Endothelial cell of umbilical vein (primary cell): Measurements from ENCODE around the gene HMGN1. TPM values are rescaled to one million over a fixed set of nuclear protein-coding genes. Genes with fewer than 3 reads are reported as not detected.

Experiments used
- BruUV-seq: library from RNA; stranded (reverse); fragments of 400-500 nt; replicated peaks from 2 replicates; lab custom pipeline; 2021; lab: Mats Ljungman, UMichigan
- CTCF ChIA-PET: fragments of 300-600, 350-600 bp; sonication (Branson Sonifier 250); formaldehyde crosslinking; loops from one replicate; lab custom pipeline; 2021; ENCODE audit warnings: antibody characterized with exemption, inconsistent platforms; lab: Charles Lee
- POLR2A ChIA-PET: fragments of 300-600, 350-600 bp; sonication (Branson Sonifier 250); formaldehyde crosslinking; loops from one replicate; lab custom pipeline; 2021; ENCODE audit warnings: antibody characterized with exemption, inconsistent platforms; lab: Charles Lee
- DNase-seq: peaks from one replicate; pipeline ENCODE4 v3.0.0-alpha.2; 2011; ENCODE audit warnings: low read depth, low spot score
- FAIRE-seq: peaks from 2 replicates; lab custom pipeline; 2011; peaks lifted over from hg19 to GRCh38; lab: Jason Lieb, UNC
- H2AFZ ChIP-seq: 2 replicates; pipeline ENCODE4 v1.6.0; 2012; ENCODE audit warnings: low read depth, low read length, control low read depth, inconsistent platforms
- H3K27ac ChIP-seq: 2 replicates; pipeline ENCODE4 v1.5.1; 2011; ENCODE audit warnings: low read depth, mild to moderate bottlenecking, control low read depth, low read length, moderate library complexity; ENCODE audit not compliant: insufficient read depth
- H3K27me3 ChIP-seq, 2 experiments: 2 replicates each; pipeline versions ENCODE4 v1.6.0 to v1.6.1; 2011; ENCODE audit warnings: low read length in 2 of 2, mixed read lengths in 1 of 2; ENCODE audit not compliant: control insufficient read depth in 2 of 2, insufficient read depth in 2 of 2
- H3K36me3 ChIP-seq, 2 experiments: 2 replicates in 1 of 2; 3 replicates in 1 of 2; pipeline ENCODE4 v1.5.1; 2011; ENCODE audit warnings: low read length in 2 of 2, mild to moderate bottlenecking in 1 of 2, moderate library complexity in 1 of 2; ENCODE audit not compliant: control insufficient read depth in 2 of 2, insufficient read depth in 2 of 2; ENCODE audit errors: extremely low read depth in 1 of 2
- H3K4me1 ChIP-seq: 3 replicates; pipeline ENCODE4 v1.5.1; 2011; ENCODE audit warnings: mild to moderate bottlenecking, low read length; ENCODE audit not compliant: control insufficient read depth, insufficient read depth; ENCODE audit errors: extremely low read depth
- H3K4me2 ChIP-seq: 2 replicates; pipeline ENCODE4 v1.6.1; 2011; ENCODE audit warnings: low read length, control low read depth, mixed read lengths; ENCODE audit not compliant: insufficient read depth
- H3K4me3 ChIP-seq, 3 experiments: fragments of 200-600 bp in 1 of 3; sonication (generic), shearing (Covaris generic) in 1 of 3; replicated peaks in 1 of 3; 2 replicates each; pipeline ENCODE4 v1.5.1; 2011 to 2016; ENCODE audit warnings: control low read depth in 3 of 3, low read length in 3 of 3, mild to moderate bottlenecking in 2 of 3, inconsistent platforms in 1 of 3, low read depth in 1 of 3, moderate library complexity in 1 of 3; ENCODE audit not compliant: insufficient read depth in 1 of 3
- H3K79me2 ChIP-seq: 2 replicates; pipeline ENCODE4 v1.6.0; 2012; ENCODE audit warnings: low read length, inconsistent platforms; ENCODE audit not compliant: control insufficient read depth, insufficient read depth
- H3K9ac ChIP-seq: replicated peaks from 2 replicates; pipeline ENCODE3; 2011; ENCODE audit warnings: low read length, control low read depth; ENCODE audit not compliant: insufficient read depth; ENCODE audit errors: extremely low read depth
- H3K9me1 ChIP-seq: replicated peaks from 3 replicates; pipeline ENCODE4 v1.6.0; 2011; ENCODE audit warnings: mild to moderate bottlenecking, low read length; ENCODE audit not compliant: control insufficient read depth, insufficient read depth; ENCODE audit errors: extremely low read depth
- H3K9me3 ChIP-seq: replicated peaks from 2 replicates; pipeline ENCODE4 v1.5.1; 2012; ENCODE audit warnings: low read length, inconsistent platforms; ENCODE audit not compliant: control insufficient read depth, insufficient read depth
- H4K20me1 ChIP-seq: replicated peaks from 2 replicates; pipeline ENCODE3; 2011; ENCODE audit warnings: mild to moderate bottlenecking, low read length; ENCODE audit not compliant: control insufficient read depth, insufficient read depth; ENCODE audit errors: extremely low read depth
- EZH2 ChIP-seq: IDR thresholded peaks from 2 replicates; pipeline ENCODE4 v1.6.1; 2012; ENCODE audit warnings: borderline replicate concordance, low read depth, mild to moderate bottlenecking, moderate library complexity, low read length, inconsistent platforms; ENCODE audit not compliant: severe bottlenecking
- FOS ChIP-seq: IDR thresholded peaks from 2 replicates; pipeline ENCODE4 v1.6.1; 2011; ENCODE audit warnings: mild to moderate bottlenecking, low read length, moderate library complexity, borderline replicate concordance; ENCODE audit not compliant: insufficient read depth
- MYC ChIP-seq: IDR thresholded peaks from one replicate; pipeline ENCODE4 v1.6.1; 2011; ENCODE audit warnings: mild to moderate bottlenecking, low read depth, low read length
- POLR2AphosphoS5 ChIP-seq: IDR thresholded peaks from 2 replicates; pipeline ENCODE4 v1.6.1; 2012; ENCODE audit warnings: low read depth, mild to moderate bottlenecking, control low read depth, low read length, moderate library complexity; ENCODE audit not compliant: insufficient read depth
- dilution Hi-C: fragments of 300-500 bp; cut with MboI; formaldehyde crosslinking; loops from one replicate; pipeline ENCODE4 v1.15.0; 2019; ENCODE audit warnings: low sequenced_read_pairs; ENCODE audit not compliant: extremely low pct_ligation_motif_present
- intact Hi-C: fragments of 100-400 bp; cut with micrococcal nuclease; formaldehyde crosslinking; loops from one replicate; pipeline ENCODE4 v1.10.0; 2022
- polyA plus RNA-seq, 4 experiments: library from polyadenylated mRNA; depleted of rRNA in 3 of 4; stranded (reverse) in 3 of 4; unstranded in 1 of 4; fragments of >200 nt; gene quantifications; 2 replicates each; pipeline versions ENCODE4 v1.2.1 to v1.2.3, GENCODE V29; 2011 to 2012; ENCODE audit warnings: missing spikeins in 1 of 4
- total RNA-seq: library from RNA; stranded (reverse); gene quantifications from 2 replicates; pipeline ENCODE4 v1.2.3, GENCODE V29; 2021
- TF ChIP-seq, protein P1 (sequence below): IDR thresholded peaks from 2 replicates; pipeline ENCODE4 v1.6.1; 2011; ENCODE audit not compliant: insufficient read depth, insufficient read length
- TF ChIP-seq, protein P2 (sequence below), 2 donors: IDR thresholded peaks; 1 replicate in 1 of 2; 2 replicates in 1 of 2; pipeline ENCODE4 v1.5.1; 2011; ENCODE audit warnings: low read length in 2 of 2, mild to moderate bottlenecking in 2 of 2, moderate library complexity in 2 of 2, control low read depth in 1 of 2, inconsistent platforms in 1 of 2, low read depth in 1 of 2; ENCODE audit not compliant: insufficient read depth in 1 of 2; ENCODE audit errors: extremely low read depth in 1 of 2

Gene HMGN1
- total and polyA plus RNA-seq, 2 donors (not counting 3 experiments of a cell fraction or from before 2014, with no cell fraction given): 162 to 360 TPM

DNA sequence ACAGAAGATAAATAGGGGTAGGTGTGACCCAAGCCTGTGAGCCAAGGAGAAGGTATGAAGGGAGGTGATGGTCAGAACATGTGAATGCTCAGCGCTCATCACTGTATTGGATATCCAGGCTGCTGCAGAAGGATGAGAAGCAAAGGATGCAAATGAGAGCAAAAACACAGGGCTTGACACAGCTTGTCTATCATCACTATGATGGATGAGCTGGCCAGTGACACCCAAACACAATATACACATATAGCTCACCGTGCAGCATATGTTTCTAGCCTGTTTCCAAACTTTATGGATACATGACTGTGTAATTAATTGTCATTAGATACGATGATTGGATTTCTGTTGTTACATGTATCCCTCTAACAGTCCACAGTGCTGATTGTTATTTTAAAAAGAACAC lies 13.8 kb upstream of the HMGN1 start:
- DNase-seq (no peak), FAIRE-seq (no peak)
- no peaks in the 10 kb centered on the region for H3K36me3 ChIP-seq
- BruUV-seq: no TSS peak
- H3K9me3 ChIP-seq: no peaks in the 10 kb centered on the region
- no peak overlapping the region for H3K4me3 ChIP-seq
- intact Hi-C loops (no loop called here), dilution Hi-C loops (no loop called here)
- no peak overlapping the region for H3K4me2 ChIP-seq
- POLR2A ChIA-PET: no interaction called here
- H2AFZ ChIP-seq: no peak overlapping the region
- H3K79me2 ChIP-seq: no peaks in the 10 kb centered on the region
- no peaks in the 10 kb centered on the region for H3K9me1 ChIP-seq
- H3K4me1 ChIP-seq: no peaks in the 10 kb centered on the region
- H3K9ac ChIP-seq: no peak overlapping the region
- H3K27me3 ChIP-seq: peaks cover 3 to 8% of the 10 kb centered on the region in 2 experiments
- H3K27ac ChIP-seq: no peak overlapping the region
- H4K20me1 ChIP-seq: no peaks in the 10 kb centered on the region
- CTCF ChIA-PET: interaction anchor here (0.6 kb wide), 1 partner anchor 34 kb away, joined by 3 read pairs; no protein-coding TSS in a partner anchor
- no peak for TF ChIP-seq FOS
- TF ChIP-seq POLR2AphosphoS5: no peak
- TF ChIP-seq MYC: no peak
- TF ChIP-seq, protein P1, sequence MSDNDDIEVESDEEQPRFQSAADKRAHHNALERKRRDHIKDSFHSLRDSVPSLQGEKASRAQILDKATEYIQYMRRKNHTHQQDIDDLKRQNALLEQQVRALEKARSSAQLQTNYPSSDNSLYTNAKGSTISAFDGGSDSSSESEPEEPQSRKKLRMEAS: no peak
- no peak for TF ChIP-seq EZH2

DNA sequence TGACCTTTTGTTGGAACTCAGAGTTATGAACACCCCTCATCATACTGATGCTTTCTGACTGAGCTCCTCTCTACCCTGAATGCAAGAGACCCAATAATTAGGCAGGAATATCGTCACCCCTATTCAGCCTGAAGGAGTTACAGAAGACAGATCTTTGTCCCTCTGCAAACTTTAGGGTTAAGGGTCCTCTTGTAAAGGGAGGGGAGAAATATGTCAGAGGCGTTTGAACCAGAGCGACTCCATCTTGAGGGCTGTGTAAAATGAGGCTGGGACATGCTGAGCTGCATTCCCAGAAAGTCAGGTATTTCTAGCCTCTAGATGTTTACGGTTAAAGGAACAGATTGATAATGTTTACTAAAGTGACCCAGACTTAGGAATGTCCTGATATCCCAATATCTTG lies 10.5 kb upstream of the HMGN1 start:
- TF ChIP-seq, protein P2, sequence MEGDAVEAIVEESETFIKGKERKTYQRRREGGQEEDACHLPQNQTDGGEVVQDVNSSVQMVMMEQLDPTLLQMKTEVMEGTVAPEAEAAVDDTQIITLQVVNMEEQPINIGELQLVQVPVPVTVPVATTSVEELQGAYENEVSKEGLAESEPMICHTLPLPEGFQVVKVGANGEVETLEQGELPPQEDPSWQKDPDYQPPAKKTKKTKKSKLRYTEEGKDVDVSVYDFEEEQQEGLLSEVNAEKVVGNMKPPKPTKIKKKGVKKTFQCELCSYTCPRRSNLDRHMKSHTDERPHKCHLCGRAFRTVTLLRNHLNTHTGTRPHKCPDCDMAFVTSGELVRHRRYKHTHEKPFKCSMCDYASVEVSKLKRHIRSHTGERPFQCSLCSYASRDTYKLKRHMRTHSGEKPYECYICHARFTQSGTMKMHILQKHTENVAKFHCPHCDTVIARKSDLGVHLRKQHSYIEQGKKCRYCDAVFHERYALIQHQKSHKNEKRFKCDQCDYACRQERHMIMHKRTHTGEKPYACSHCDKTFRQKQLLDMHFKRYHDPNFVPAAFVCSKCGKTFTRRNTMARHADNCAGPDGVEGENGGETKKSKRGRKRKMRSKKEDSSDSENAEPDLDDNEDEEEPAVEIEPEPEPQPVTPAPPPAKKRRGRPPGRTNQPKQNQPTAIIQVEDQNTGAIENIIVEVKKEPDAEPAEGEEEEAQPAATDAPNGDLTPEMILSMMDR (IDR thresholded peaks at IDR 0.05; ENCODE audit: extremely low read depth in 1 of 2, insufficient read depth in 1 of 2, low read depth in 1 of 2, low read length in 2 of 2): no peak
- no peak for TF ChIP-seq POLR2AphosphoS5
- Histone ChIP-seq H3K27ac (no peak overlapping the region), H3K9ac (no peak overlapping the region), H3K9me1 (no peaks in the 10 kb centered on the region), H3K4me3 (no peak overlapping the region), H2AFZ (no peak overlapping the region), H3K79me2 (no peaks in the 10 kb centered on the region), H3K36me3 (no peaks in the 10 kb centered on the region), H3K27me3 (peaks cover 3 to 10% of the 10 kb centered on the region in 2 experiments), H4K20me1 (no peaks in the 10 kb centered on the region), H3K4me2 (no peak overlapping the region), H3K9me3 (no peaks in the 10 kb centered on the region), H3K4me1 (no peaks in the 10 kb centered on the region)
- FAIRE-seq (no peak), DNase-seq (no peak)
- CTCF ChIA-PET: interaction anchor here (0.6 to 1.5 kb wide), 3 partner anchors 21 to 53 kb away, joined by 3 to 4 read pairs (median 3); a partner anchor contains a TSS
- intact Hi-C loops: no loop called here
- dilution Hi-C loops: no loop called here
- no TSS peak for BruUV-seq
- POLR2A ChIA-PET: no interaction called here
